ENCODE measurements around the gene GFOD1. TPM values are rescaled to one million over a fixed set of nuclear protein-coding genes. Genes with fewer than 3 reads are reported as not detected.
"Not testable (repeated sequence)": the region's sequence is repeated elsewhere in the genome, so short reads cannot be mapped to it uniquely, and the experiment has no call there.

Gene GFOD1
- total and polyA plus RNA-seq, 7 donors, result 5.9 to 34.2 (median 16.7) TPM

DNA sequence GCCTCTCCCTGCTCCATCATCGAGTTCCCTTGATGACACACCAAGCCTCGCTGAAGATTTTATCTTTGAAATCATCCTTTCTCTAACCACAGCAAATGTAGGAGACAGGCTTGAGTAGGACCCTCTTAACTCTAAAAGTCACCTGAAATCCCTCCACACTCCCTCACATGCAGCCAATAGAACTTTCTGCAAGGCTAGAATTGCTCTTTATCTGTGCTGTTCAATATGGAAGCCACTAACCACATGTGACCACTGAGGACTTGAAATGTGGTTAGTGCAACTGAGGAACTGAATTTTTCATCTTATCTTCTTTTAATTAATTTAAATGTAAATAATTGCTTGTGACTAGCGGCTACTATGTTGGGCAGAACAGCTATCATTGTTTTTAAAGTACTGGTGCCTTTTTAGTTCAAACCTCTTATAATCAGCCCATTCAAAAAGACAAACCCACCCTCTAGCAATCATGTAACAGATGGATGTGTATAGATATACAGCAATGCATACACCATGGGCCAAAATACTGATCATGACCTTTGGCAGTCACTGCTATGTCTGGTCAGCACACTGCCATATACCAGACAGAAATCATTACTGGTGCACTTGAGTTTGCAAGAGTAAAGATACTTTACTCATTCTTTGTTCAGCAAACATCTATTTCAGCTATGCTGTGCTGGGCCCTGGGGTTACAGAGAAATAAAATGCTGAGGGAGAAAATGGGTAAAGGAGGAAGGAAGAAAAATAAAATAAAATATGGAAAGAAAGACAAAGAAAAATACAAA lies 50.0 kb downstream of the GFOD1 start:
- intact Hi-C loops (cut with DNase I), result no loop called here
- Histone ChIP-seq H3K36me3 (ENCODE audit: insufficient read depth in 1 of 2, low read depth in 1 of 2) (no peaks in the 10 kb centered on the region), H3K9me3 (no peaks in the 10 kb centered on the region), H3K27me3 (ENCODE audit: insufficient read depth in 3 of 3, low read length in 2 of 3) (no peaks in the 10 kb centered on the region), H3K4me1 (peaks cover 29% of the 10 kb centered on the region), H3K4me3 (no peak overlapping the region), H3K27ac (no peak overlapping the region)
- ATAC-seq (no peak), DNase-seq (no peak)
- WGBS, 3 donors, result 69 to 88% (median 72%) methylated on average over 3 of the region's 3 CpGs
- TF ChIP-seq, protein P1, sequence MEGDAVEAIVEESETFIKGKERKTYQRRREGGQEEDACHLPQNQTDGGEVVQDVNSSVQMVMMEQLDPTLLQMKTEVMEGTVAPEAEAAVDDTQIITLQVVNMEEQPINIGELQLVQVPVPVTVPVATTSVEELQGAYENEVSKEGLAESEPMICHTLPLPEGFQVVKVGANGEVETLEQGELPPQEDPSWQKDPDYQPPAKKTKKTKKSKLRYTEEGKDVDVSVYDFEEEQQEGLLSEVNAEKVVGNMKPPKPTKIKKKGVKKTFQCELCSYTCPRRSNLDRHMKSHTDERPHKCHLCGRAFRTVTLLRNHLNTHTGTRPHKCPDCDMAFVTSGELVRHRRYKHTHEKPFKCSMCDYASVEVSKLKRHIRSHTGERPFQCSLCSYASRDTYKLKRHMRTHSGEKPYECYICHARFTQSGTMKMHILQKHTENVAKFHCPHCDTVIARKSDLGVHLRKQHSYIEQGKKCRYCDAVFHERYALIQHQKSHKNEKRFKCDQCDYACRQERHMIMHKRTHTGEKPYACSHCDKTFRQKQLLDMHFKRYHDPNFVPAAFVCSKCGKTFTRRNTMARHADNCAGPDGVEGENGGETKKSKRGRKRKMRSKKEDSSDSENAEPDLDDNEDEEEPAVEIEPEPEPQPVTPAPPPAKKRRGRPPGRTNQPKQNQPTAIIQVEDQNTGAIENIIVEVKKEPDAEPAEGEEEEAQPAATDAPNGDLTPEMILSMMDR (IDR thresholded peaks at IDR 0.05), result no peak

DNA sequence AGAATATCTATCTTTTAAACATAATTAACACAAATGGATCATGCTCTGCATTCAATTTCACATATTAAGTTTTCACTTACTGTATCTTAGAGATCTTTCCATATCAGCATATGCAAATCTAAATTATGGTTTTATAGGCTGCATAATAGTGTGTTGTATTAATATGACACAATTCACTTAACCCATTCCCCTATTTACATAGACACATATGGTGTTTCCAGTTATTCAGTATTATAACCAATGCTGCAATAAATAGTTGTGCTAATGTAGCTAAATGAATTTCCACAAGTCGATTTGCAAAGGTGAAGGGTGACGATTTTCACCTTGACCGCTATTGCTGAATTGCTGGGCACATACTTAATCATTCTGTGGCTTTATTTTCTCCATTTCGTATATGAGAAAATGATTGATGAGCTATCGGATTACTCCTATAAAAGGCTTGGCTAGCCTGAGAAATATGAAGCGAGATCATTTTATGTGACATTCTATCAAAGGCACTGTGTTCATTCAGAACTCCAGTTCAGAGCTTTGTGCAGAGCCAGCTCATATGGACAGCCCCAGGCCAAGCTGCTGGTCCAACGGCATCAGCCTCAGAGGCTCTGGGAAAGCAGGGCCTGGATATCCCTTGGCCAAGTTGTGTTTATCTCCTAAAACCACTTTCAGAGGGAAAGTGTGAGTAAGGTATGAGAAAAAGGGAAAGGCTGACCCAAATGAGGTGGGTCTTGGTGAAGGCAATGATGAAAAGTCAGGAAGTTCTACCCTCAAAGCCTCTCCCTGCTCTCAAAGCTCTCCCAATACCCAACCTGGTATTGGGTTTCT lies 50.8 kb downstream of the GFOD1 start:
- ATAC-seq (no peak), DNase-seq (no peak)
- H3K36me3 ChIP-seq (ENCODE audit: insufficient read depth in 1 of 2, low read depth in 1 of 2), result no peaks in the 10 kb centered on the region
- no peaks in the 10 kb centered on the region for H3K9me3 ChIP-seq
- no peak overlapping the region for H3K27ac ChIP-seq
- H3K4me3 ChIP-seq, result no peak overlapping the region
- TF ChIP-seq, protein P1 (IDR thresholded peaks at IDR 0.05), result no peak
- peaks cover 34% of the 10 kb centered on the region for H3K4me1 ChIP-seq
- no peaks in the 10 kb centered on the region for H3K27me3 ChIP-seq (ENCODE audit: insufficient read depth in 3 of 3, low read length in 2 of 3)
- intact Hi-C loops (cut with DNase I), result no loop called here
- 40 to 73% (median 47%) methylated on average over 7 of the region's 7 CpGs for WGBS, 3 donors

DNA sequence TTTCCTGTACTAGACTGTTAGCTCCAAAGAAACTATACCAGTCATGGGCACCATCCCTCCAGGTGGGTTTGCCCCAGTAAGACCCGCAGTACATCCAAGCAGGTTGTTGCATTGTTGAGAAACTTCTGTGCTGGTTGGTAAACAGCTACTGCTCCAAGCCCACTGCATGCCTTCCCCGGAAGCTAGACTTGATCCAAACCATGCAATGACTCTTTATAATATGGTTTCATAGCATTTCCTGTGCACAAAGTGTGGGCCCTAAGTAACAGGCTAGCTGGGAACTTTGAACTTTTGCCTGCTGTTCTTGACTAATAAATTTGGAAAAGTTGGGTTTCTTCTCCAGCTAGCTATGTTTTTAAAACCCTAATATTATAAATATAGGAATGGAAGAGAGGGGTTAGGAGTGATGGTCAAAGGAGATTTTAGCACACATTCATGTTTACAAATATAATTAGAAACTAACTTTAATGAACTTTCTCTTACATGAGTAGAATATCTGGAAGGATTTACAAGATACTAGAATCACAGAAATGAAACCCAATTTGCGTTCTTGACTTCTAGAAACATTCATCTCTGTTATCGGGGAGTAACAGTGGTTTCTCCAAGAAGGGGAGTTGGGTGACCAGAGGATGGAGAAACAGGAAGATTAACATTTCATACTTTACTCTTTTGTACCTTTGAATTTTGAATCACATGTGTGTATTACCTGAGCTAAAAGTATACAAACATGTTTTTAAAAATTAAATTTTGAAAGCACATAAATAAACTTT lies 51.7 kb downstream of the GFOD1 start:
- H3K27ac ChIP-seq, result no peak overlapping the region
- no peak for ATAC-seq
- no peaks in the 10 kb centered on the region for H3K27me3 ChIP-seq (ENCODE audit: insufficient read depth in 3 of 3, low read length in 2 of 3)
- TF ChIP-seq, protein P1 (IDR thresholded peaks at IDR 0.05), result no peak
- no peaks in the 10 kb centered on the region for H3K9me3 ChIP-seq
- 62 to 68% (median 63%) methylated on average over 4 of the region's 4 CpGs for WGBS, 3 donors
- DNase-seq, result no peak
- intact Hi-C loops (cut with DNase I), result no loop called here
- peaks cover 35% of the 10 kb centered on the region for H3K4me1 ChIP-seq
- H3K4me3 ChIP-seq, result no peak overlapping the region
- H3K36me3 ChIP-seq (ENCODE audit: insufficient read depth in 1 of 2, low read depth in 1 of 2), result no peaks in the 10 kb centered on the region

DNA sequence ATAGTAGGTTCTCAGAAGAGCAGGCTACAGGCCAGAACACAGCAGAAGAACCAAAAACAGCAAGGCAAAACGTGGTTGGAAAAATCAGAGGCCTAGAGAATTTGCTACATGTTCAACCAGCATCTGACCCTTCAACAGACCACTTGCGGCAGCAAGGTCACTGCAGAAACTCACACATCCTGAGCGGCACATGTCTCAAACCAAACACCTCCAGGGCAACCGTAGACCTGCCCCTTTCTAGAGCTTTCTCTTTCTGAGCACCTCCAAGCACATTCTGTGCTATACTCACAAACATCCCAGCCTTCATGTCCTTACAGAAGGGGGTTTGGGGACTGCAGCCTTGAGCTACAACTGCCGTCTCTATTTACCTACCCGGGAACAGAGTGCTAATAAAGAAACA lies 52.6 kb downstream of the GFOD1 start:
- intact Hi-C loops (cut with DNase I), result no loop called here
- ATAC-seq (no peak), DNase-seq (no peak)
- TF ChIP-seq, protein P1 (IDR thresholded peaks at IDR 0.05), result no peak
- Histone ChIP-seq H3K4me3 (no peak overlapping the region), H3K9me3 (no peaks in the 10 kb centered on the region), H3K27me3 (ENCODE audit: insufficient read depth in 3 of 3, low read length in 2 of 3) (no peaks in the 10 kb centered on the region), H3K36me3 (ENCODE audit: insufficient read depth in 1 of 2, low read depth in 1 of 2) (no peaks in the 10 kb centered on the region), H3K4me1 (peaks cover 35% of the 10 kb centered on the region), H3K27ac (no peak overlapping the region)
- 96 to 98% (median 97%) methylated on average over 6 of the region's 6 CpGs for WGBS, 3 donors

DNA sequence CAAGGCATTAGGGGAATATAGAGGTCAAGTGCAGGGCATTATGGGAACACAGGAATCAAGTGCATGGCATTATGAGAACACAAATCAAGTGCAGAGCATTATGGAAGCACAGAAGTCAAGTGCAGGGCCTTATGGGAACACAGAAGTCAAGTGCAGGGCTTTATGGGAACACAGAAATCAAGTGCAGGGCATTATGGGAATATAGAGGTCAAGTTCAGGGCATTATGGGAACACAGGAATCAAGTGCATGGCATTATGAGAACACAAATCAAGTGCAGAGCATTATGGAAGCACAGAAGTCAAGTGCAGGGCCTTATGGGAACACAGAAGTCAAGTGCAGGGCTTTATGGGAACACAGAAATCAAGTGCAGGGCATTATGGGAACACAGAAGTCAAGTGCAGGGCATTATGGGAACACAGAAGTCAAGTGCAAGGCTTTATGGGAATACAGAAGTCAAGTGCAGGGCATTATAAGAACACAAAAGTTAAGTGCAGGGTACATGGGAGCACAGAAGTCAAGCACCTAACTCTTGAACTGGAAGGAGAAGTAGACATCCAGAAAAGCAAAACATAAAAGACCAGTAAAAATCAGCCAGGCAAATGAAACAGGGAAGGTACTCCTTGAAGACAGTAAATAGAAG lies 53.1 kb downstream of the GFOD1 start:
- H3K4me3 ChIP-seq; H3K27me3 ChIP-seq (ENCODE audit: insufficient read depth in 3 of 3, low read length in 2 of 3); DNase-seq; ATAC-seq; H3K9me3 ChIP-seq; H3K36me3 ChIP-seq (ENCODE audit: insufficient read depth in 1 of 2, low read depth in 1 of 2); intact Hi-C loops (cut with DNase I); H3K27ac ChIP-seq: not testable (repeated sequence)
- H3K4me1 ChIP-seq, result peaks cover 35% of the 10 kb centered on the region

All from psoas muscle (tissue), 8 donors.